ENCODE data around the gene SEC11A.
"Not testable (repeated sequence)": the region's sequence is repeated elsewhere in the genome, so short reads cannot be mapped to it uniquely, and the experiment has no call there.

Gene SEC11A

GRCh38 chr15:84736375-84736774, 20.4 kb upstream of the SEC11A start:
- no peak overlapping the region for H3K27ac ChIP-seq (ENCODE audit: low read depth, low read length)
- H3K36me3 ChIP-seq (ENCODE audit: control insufficient read depth, insufficient read depth, low read length): no peaks in the 10 kb centered on the region
- no peak overlapping the region for H3K4me3 ChIP-seq (ENCODE audit: low read depth, low read length)
- H3K27me3 ChIP-seq (ENCODE audit: control insufficient read depth, insufficient read depth, low read length): no peaks in the 10 kb centered on the region
- no peak overlapping the region for H3K9ac ChIP-seq (ENCODE audit: low read length)
- H3K9me3 ChIP-seq (ENCODE audit: control insufficient read depth, insufficient read depth, low read depth, low read length): no peaks in the 10 kb centered on the region
- H3K4me1 ChIP-seq (ENCODE audit: control insufficient read depth, insufficient read depth, low read length): peaks cover 12% of the 10 kb centered on the region

DNA sequence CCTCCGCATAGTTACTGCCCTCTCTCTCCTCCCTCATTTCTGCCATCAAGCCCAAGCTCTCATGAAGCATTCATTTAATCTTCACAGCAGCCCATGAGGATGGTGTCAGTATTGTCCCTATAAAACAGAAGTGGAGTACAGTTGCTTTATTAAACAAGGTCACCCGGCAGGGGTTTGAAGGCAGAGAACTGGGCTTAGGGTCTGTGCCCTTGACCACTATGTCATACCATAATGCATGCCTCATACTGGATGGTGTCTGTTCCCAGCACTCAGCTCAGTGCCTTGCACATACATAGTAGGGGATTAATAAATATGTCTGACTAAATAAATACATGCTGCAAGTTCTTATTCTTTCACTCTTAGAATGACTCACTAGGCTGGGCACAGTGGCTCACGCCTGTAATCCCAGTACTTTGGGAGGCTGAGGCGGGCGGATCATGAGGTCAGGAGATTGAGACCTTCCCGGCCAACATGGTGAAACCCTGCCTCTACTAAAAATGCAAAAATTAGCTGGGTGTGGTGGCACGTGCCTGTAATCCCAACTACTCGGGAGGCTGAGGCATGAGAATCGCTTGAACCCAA, 19.6 kb upstream of the SEC11A start:
- not testable (repeated sequence) for H3K27me3 ChIP-seq (ENCODE audit: control insufficient read depth, insufficient read depth, low read length); H3K36me3 ChIP-seq (ENCODE audit: control insufficient read depth, insufficient read depth, low read length); H3K9me3 ChIP-seq (ENCODE audit: control insufficient read depth, insufficient read depth, low read depth, low read length); H3K27ac ChIP-seq (ENCODE audit: low read depth, low read length)
- peak overlapping the region; percentile 28 for H3K9ac ChIP-seq (ENCODE audit: low read length)
- H3K4me3 ChIP-seq (ENCODE audit: low read depth, low read length): peak overlapping the region; percentile 42
- H3K4me1 ChIP-seq (ENCODE audit: control insufficient read depth, insufficient read depth, low read length): peaks cover 12% of the 10 kb centered on the region

- Histone ChIP-seq H3K9ac (ENCODE audit: low read length) (peak overlapping the region; percentile 28), H3K36me3 (ENCODE audit: control insufficient read depth, insufficient read depth, low read length) (no peaks in the 10 kb centered on the region), H3K9me3 (ENCODE audit: control insufficient read depth, insufficient read depth, low read depth, low read length) (no peaks in the 10 kb centered on the region), H3K27ac (ENCODE audit: low read depth, low read length) (no peak overlapping the region; the same call in 1 of the 2 replicates), H3K4me3 (ENCODE audit: low read depth, low read length) (peak overlapping the region; percentile 42), H3K4me1 (ENCODE audit: control insufficient read depth, insufficient read depth, low read length) (peaks cover 12% of the 10 kb centered on the region), H3K27me3 (ENCODE audit: control insufficient read depth, insufficient read depth, low read length) (no peaks in the 10 kb centered on the region)
Measured at GRCh38 chr15:84734794-84735479, 19.0 kb upstream of the SEC11A start.

DNA sequence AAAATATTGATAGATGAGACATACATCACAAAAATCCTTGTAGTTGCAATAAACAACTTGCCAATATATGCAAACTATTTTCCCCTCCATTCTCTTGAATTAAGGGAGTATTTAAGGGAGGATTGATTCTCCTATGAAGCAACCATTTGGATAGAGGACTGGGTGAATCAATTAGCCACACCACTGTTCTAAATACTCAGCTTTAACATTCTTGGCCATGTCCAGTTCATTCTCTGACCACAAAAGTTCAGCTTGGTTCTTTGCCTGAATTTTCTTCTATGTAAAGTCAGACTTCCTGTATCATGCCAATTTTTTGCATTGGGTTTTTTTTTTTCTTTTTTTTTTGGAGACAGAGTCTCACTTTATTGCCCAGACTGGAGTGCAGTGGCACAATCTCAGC, 15.8 kb upstream of the SEC11A start:
- Histone ChIP-seq H3K4me3 (ENCODE audit: low read depth, low read length) (no peak overlapping the region), H3K27ac (ENCODE audit: low read depth, low read length) (no peak overlapping the region), H3K4me1 (ENCODE audit: control insufficient read depth, insufficient read depth, low read length) (peaks cover 12% of the 10 kb centered on the region)

DNA sequence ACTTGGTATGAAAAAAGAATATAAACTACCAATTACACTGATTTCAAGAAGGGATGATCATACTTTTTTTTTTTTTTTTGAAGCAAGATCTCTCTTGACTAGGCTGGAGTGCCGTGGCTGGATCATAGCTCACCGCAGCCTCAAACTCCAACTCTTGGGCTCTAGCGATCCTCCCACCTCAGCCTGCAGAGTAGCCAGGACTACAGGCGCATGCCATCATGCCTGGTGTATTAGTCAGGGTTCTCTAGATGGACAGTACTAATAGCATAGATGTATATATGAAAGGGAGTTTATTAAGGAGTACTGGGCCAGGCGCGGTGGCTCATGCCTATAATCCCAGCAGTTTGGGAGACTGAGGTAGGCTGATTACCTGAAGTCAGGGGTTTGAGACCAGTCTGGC, 11.5 kb upstream of the SEC11A start:
- H3K27me3 ChIP-seq (ENCODE audit: control insufficient read depth, insufficient read depth, low read length): no peaks in the 10 kb centered on the region
- no peaks in the 10 kb centered on the region for H3K9me3 ChIP-seq (ENCODE audit: control insufficient read depth, insufficient read depth, low read depth, low read length)
- no peak overlapping the region for H3K9ac ChIP-seq (ENCODE audit: low read length)
- H3K4me1 ChIP-seq (ENCODE audit: control insufficient read depth, insufficient read depth, low read length): 0 out of 2 replicates have a peak, but pooled peaks cover 3% of the 10 kb centered on the region
- H3K36me3 ChIP-seq (ENCODE audit: control insufficient read depth, insufficient read depth, low read length): no peaks in the 10 kb centered on the region
- no peak overlapping the region for H3K27ac ChIP-seq (ENCODE audit: low read depth, low read length)
- H3K4me3 ChIP-seq (ENCODE audit: low read depth, low read length): no peak overlapping the region

More for the DNA sequence above, 15.8 kb upstream of the SEC11A start:
- H3K9ac ChIP-seq (ENCODE audit: low read length): no peak overlapping the region
- H3K36me3 ChIP-seq (ENCODE audit: control insufficient read depth, insufficient read depth, low read length): no peaks in the 10 kb centered on the region
- no peaks in the 10 kb centered on the region for H3K27me3 ChIP-seq (ENCODE audit: control insufficient read depth, insufficient read depth, low read length)
- no peaks in the 10 kb centered on the region for H3K9me3 ChIP-seq (ENCODE audit: control insufficient read depth, insufficient read depth, low read depth, low read length)

DNA sequence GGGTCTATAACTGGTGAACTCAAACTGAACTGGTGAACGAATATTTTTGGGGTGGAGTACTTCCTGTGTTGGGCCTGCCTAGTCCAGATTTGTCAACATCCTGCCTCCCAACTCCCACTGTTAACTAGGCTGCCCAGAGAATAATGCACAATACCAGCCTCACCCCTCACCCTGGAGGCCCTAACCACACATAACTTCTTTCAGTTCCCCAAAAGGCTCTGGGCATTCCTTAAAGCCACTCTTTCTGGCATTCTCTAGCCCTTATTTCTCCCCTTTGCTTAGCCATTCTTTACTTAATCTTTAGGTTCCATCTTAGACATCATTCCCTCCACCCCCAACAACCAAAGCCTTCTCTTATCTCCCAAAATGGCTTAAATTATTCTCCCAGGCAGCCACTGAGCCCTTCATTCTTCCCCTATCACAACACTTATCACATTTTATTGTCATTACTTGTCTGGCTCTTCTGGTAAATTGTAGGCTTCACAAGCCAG, 9.1 kb upstream of the SEC11A start:
- H3K27me3 ChIP-seq (ENCODE audit: control insufficient read depth, insufficient read depth, low read length): no peaks in the 10 kb centered on the region
- no peak overlapping the region for H3K9ac ChIP-seq (ENCODE audit: low read length)
- no peak overlapping the region for H3K4me3 ChIP-seq (ENCODE audit: low read depth, low read length)
- H3K9me3 ChIP-seq (ENCODE audit: control insufficient read depth, insufficient read depth, low read depth, low read length): no peaks in the 10 kb centered on the region
- H3K36me3 ChIP-seq (ENCODE audit: control insufficient read depth, insufficient read depth, low read length): no peaks in the 10 kb centered on the region
- H3K4me1 ChIP-seq (ENCODE audit: control insufficient read depth, insufficient read depth, low read length): peaks cover 11% of the 10 kb centered on the region; the same call in 1 of the 2 replicates
- H3K27ac ChIP-seq (ENCODE audit: low read depth, low read length): no peak overlapping the region

DNA sequence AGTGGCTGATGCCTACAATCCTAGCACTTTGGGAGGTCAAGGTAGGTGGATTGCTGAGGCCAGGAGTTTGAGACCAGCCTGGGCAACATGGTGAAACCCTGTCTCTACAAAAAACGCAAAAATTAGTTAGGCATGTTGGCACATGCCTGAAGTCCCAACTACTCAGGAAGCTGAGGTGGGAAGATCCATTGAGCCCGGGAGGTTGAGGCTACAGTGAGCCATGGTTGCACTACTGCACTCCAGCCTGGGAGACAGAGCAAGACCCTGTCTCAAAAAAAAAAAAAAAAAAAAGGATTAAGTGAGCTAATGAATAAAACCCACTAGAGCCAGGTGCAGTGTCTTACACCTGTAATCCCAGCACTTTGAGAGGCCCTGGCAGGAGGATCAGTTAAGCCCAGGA, 6.7 kb upstream of the SEC11A start:
- H3K27me3 ChIP-seq (ENCODE audit: control insufficient read depth, insufficient read depth, low read length): no peaks in the 10 kb centered on the region
- no peak overlapping the region for H3K27ac ChIP-seq (ENCODE audit: low read depth, low read length)
- H3K36me3 ChIP-seq (ENCODE audit: control insufficient read depth, insufficient read depth, low read length): no peaks in the 10 kb centered on the region
- H3K9ac ChIP-seq (ENCODE audit: low read length): no peak overlapping the region
- no peak overlapping the region for H3K4me3 ChIP-seq (ENCODE audit: low read depth, low read length)
- H3K4me1 ChIP-seq (ENCODE audit: control insufficient read depth, insufficient read depth, low read length): peaks cover 11% of the 10 kb centered on the region; the same call in 1 of the 2 replicates
- H3K9me3 ChIP-seq (ENCODE audit: control insufficient read depth, insufficient read depth, low read depth, low read length): no peaks in the 10 kb centered on the region

DNA sequence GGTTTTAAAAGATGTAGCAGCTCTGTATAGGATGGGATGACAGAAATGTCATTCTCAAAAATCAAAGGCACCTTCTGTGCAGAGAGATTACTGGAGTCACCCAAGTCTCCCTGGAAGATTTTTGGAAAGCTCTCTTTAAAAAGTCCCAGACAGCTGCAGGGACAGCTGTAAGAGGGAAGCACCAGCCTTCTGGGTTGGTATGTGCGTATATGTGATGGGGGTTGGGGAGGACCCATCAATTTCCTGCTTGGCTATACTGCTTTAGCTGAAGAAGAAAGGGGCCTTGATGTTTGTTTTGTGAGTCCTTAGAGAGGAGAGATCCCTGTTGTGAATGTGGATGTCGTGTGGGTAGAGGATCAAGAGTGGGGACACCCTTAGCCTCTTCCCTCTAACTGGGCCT, 5.4 kb upstream of the SEC11A start:
- Histone ChIP-seq H3K27me3 (ENCODE audit: control insufficient read depth, insufficient read depth, low read length) (no peaks in the 10 kb centered on the region), H3K4me1 (ENCODE audit: control insufficient read depth, insufficient read depth, low read length) (peaks cover 14% of the 10 kb centered on the region), H3K27ac (ENCODE audit: low read depth, low read length) (no peak overlapping the region), H3K9me3 (ENCODE audit: control insufficient read depth, insufficient read depth, low read depth, low read length) (no peaks in the 10 kb centered on the region), H3K36me3 (ENCODE audit: control insufficient read depth, insufficient read depth, low read length) (no peaks in the 10 kb centered on the region), H3K4me3 (ENCODE audit: low read depth, low read length) (no peak overlapping the region), H3K9ac (ENCODE audit: low read length) (no peak overlapping the region)

- peak overlapping the region; percentile 63; the same call in 1 of the 2 replicates for H3K27ac ChIP-seq (ENCODE audit: low read depth, low read length)
- H3K9ac ChIP-seq (ENCODE audit: low read length): peak overlapping the region; percentile 93
- peaks cover 20% of the 10 kb centered on the region for H3K36me3 ChIP-seq (ENCODE audit: control insufficient read depth, insufficient read depth, low read length)
- no peaks in the 10 kb centered on the region for H3K9me3 ChIP-seq (ENCODE audit: control insufficient read depth, insufficient read depth, low read depth, low read length)
- H3K4me1 ChIP-seq (ENCODE audit: control insufficient read depth, insufficient read depth, low read length): peaks cover 9% of the 10 kb centered on the region
- peak overlapping the region; percentile 85 for H3K4me3 ChIP-seq (ENCODE audit: low read depth, low read length)
- no peaks in the 10 kb centered on the region for H3K27me3 ChIP-seq (ENCODE audit: control insufficient read depth, insufficient read depth, low read length)
Measured at GRCh38 chr15:84715441-84716035, 401 bp downstream of the SEC11A start.

GRCh38 chr15:84714821-84715220, 1.1 kb downstream of the SEC11A start:
- Histone ChIP-seq H3K9ac (ENCODE audit: low read length) (peak overlapping the region; percentile 93), H3K36me3 (ENCODE audit: control insufficient read depth, insufficient read depth, low read length) (peaks cover 24% of the 10 kb centered on the region), H3K4me1 (ENCODE audit: control insufficient read depth, insufficient read depth, low read length) (peaks cover 9% of the 10 kb centered on the region), H3K27me3 (ENCODE audit: control insufficient read depth, insufficient read depth, low read length) (no peaks in the 10 kb centered on the region), H3K4me3 (ENCODE audit: low read depth, low read length) (peak overlapping the region; percentile 85), H3K27ac (ENCODE audit: low read depth, low read length) (peak overlapping the region; percentile 63; the same call in 1 of the 2 replicates), H3K9me3 (ENCODE audit: control insufficient read depth, insufficient read depth, low read depth, low read length) (no peaks in the 10 kb centered on the region)

- H3K9me3 ChIP-seq (ENCODE audit: control insufficient read depth, insufficient read depth, low read depth, low read length): no peaks in the 10 kb centered on the region
- H3K9ac ChIP-seq (ENCODE audit: low read length): peak overlapping the region; percentile 93
- peak overlapping the region; percentile 85 for H3K4me3 ChIP-seq (ENCODE audit: low read depth, low read length)
- H3K27ac ChIP-seq (ENCODE audit: low read depth, low read length): no peak overlapping the region
- H3K4me1 ChIP-seq (ENCODE audit: control insufficient read depth, insufficient read depth, low read length): peaks cover 9% of the 10 kb centered on the region
- H3K36me3 ChIP-seq (ENCODE audit: control insufficient read depth, insufficient read depth, low read length): peaks cover 28% of the 10 kb centered on the region
- H3K27me3 ChIP-seq (ENCODE audit: control insufficient read depth, insufficient read depth, low read length): no peaks in the 10 kb centered on the region
Measured at GRCh38 chr15:84714372-84714771, 1.6 kb downstream of the SEC11A start.

Data from HUES6 (cell line).